SU-DHL-6 (cell line): ENCODE results near the gene PDZD2.

Experiments
- H2AFZ ChIP-seq: fragments of 200-600 bp; sonication (generic); 2 replicates; pipeline ENCODE4 v1.6.1; 2014; ENCODE audit warnings: low read depth, mild to moderate bottlenecking, moderate library complexity, mixed read lengths, antibody characterized with exemption, low read length; ENCODE audit not compliant: severe bottlenecking
- H3F3A ChIP-seq: fragments of 200-600 bp; shearing (Covaris generic); 2 replicates; pipeline ENCODE4 v1.6.0; 2016; ENCODE audit warnings: antibody characterized with exemption, mild to moderate bottlenecking; ENCODE audit not compliant: insufficient read depth
- H3K27ac ChIP-seq: fragments of 200-600 bp; sonication (generic); 2 replicates; pipeline ENCODE4 v1.5.1; 2016; ENCODE audit warnings: low read depth, mild to moderate bottlenecking, low read length, moderate library complexity, mixed read lengths
- H3K27me3 ChIP-seq: fragments of 200-600 bp; sonication (generic), shearing (Covaris generic); 2 replicates; pipeline ENCODE4 v1.6.0; 2014; ENCODE audit warnings: mild to moderate bottlenecking, low read length
- H3K36me3 ChIP-seq: fragments of 200-600 bp; sonication (generic); 2 replicates; pipeline ENCODE4 v1.6.1; 2014; ENCODE audit warnings: mild to moderate bottlenecking, low read length, mixed read lengths
- H3K4me2 ChIP-seq: fragments of 300-600, 200-600 bp; shearing (Covaris generic), sonication (generic); 2 replicates; pipeline ENCODE4 v1.6.0; 2014; ENCODE audit warnings: low read length, low read depth, mild to moderate bottlenecking; ENCODE audit not compliant: poor library complexity, severe bottlenecking
- H3K4me3 ChIP-seq: fragments of 200-600 bp; sonication (generic); 2 replicates; pipeline ENCODE4 v1.5.1; 2014; ENCODE audit warnings: antibody characterized with exemption, low read length, mild to moderate bottlenecking, mixed read lengths; ENCODE audit not compliant: insufficient read depth, poor library complexity, severe bottlenecking
- H3K79me2 ChIP-seq: fragments of 200-600 bp; sonication (generic); 2 replicates; pipeline ENCODE4 v1.6.1; 2014; ENCODE audit warnings: mild to moderate bottlenecking, low read length, moderate library complexity; ENCODE audit not compliant: insufficient read depth
- H3K9ac ChIP-seq: fragments of 200-600 bp; sonication (generic); 2 replicates; pipeline ENCODE4 v1.7.0; 2014; ENCODE audit warnings: mild to moderate bottlenecking, low read length
- H3K9me2 ChIP-seq: fragments of 200-600 bp; sonication (generic); replicated peaks from 2 replicates; pipeline ENCODE4 v1.6.1; 2014; ENCODE audit warnings: low read length; ENCODE audit not compliant: insufficient read depth
- H3K9me3 ChIP-seq: fragments of 200-600 bp; sonication (generic); 2 replicates; pipeline ENCODE4 v1.6.1; 2014; ENCODE audit warnings: low read length, mixed read lengths; ENCODE audit not compliant: insufficient read depth
- H4K20me1 ChIP-seq: fragments of 200-600 bp; sonication (generic); 2 replicates; pipeline ENCODE4 v1.6.1; 2014; ENCODE audit warnings: low read depth, mild to moderate bottlenecking, antibody characterized with exemption, low read length, moderate library complexity, mixed read lengths
- CTCF ChIP-seq: fragments of 200-600 bp; sonication (generic); IDR thresholded peaks from one replicate; pipeline ENCODE4 v1.5.1; 2017; ENCODE audit warnings: antibody characterized with exemption, mild to moderate bottlenecking, low read length, moderate library complexity; ENCODE audit not compliant: insufficient read depth, poor library complexity, severe bottlenecking
- EZH2phosphoT487 ChIP-seq: fragments of 200-600 bp; sonication (generic), shearing (Covaris generic); conservative IDR thresholded peaks from 2 replicates; pipeline ENCODE4 v1.6.1; 2018; ENCODE audit warnings: mild to moderate bottlenecking, antibody characterized with exemption, low read length, moderate library complexity, mixed read lengths

The PDZD2 gene

GRCh38 chr5:31663519-31663918, 24.6 kb downstream of the PDZD2 start:
- Histone ChIP-seq H3K27me3 (no peaks in the 10 kb centered on the region), H3K79me2 (no peaks in the 10 kb centered on the region), H3F3A (no peaks in the 10 kb centered on the region), H3K4me2 (no peak overlapping the region), H2AFZ (no peak overlapping the region), H3K4me3 (no peak overlapping the region), H3K9ac (no peak overlapping the region), H3K9me2 (no peaks in the 10 kb centered on the region), H3K27ac (no peak overlapping the region), H3K9me3 (no peaks in the 10 kb centered on the region), H4K20me1 (no peaks in the 10 kb centered on the region), H3K36me3 (no peaks in the 10 kb centered on the region)
- TF ChIP-seq EZH2phosphoT487 (no peak), CTCF (no peak)

- Histone ChIP-seq H3K27me3 (no peaks in the 10 kb centered on the region), H3K9ac (no peak overlapping the region), H3K79me2 (no peaks in the 10 kb centered on the region), H3F3A (no peaks in the 10 kb centered on the region), H2AFZ (no peak overlapping the region), H3K4me3 (no peak overlapping the region), H4K20me1 (no peaks in the 10 kb centered on the region), H3K27ac (no peak overlapping the region), H3K9me3 (no peaks in the 10 kb centered on the region), H3K9me2 (no peaks in the 10 kb centered on the region), H3K4me2 (no peak overlapping the region), H3K36me3 (no peaks in the 10 kb centered on the region)
- TF ChIP-seq CTCF (peak; percentile 27), EZH2phosphoT487 (no peak)
Measured at GRCh38 chr5:31664566-31664965, 25.6 kb downstream of the PDZD2 start.

GRCh38 chr5:31671339-31671741, 32.4 kb downstream of the PDZD2 start:
- Histone ChIP-seq H3K4me3 (no peak overlapping the region), H2AFZ (no peak overlapping the region), H4K20me1 (no peaks in the 10 kb centered on the region), H3K27me3 (no peaks in the 10 kb centered on the region), H3F3A (no peaks in the 10 kb centered on the region), H3K79me2 (no peaks in the 10 kb centered on the region), H3K9ac (no peak overlapping the region), H3K27ac (no peak overlapping the region), H3K4me2 (no peak overlapping the region), H3K36me3 (no peaks in the 10 kb centered on the region), H3K9me3 (no peaks in the 10 kb centered on the region), H3K9me2 (no peaks in the 10 kb centered on the region)
- TF ChIP-seq CTCF (no peak), EZH2phosphoT487 (no peak)
